CD8-positive, alpha-beta memory T cell (primary cell): ENCODE measurements around the gene PARD3. TPM values are rescaled to one million over a fixed set of nuclear protein-coding genes. Genes with fewer than 3 reads are reported as not detected.
"Not testable (repeated sequence)": the region's sequence is repeated elsewhere in the genome, so short reads cannot be mapped to it uniquely, and the experiment has no call there.

Experiments used
- CTCF ChIA-PET: fragments of 350-600 bp; sonication (Branson Sonifier 250); formaldehyde crosslinking; loops from one replicate; lab custom pipeline; 2021; ENCODE audit warnings: antibody characterized with exemption; lab: Charles Lee
- POLR2A ChIA-PET: fragments of 350-600 bp; sonication (Branson Sonifier 250); formaldehyde crosslinking; loops from one replicate; lab custom pipeline; 2021; ENCODE audit warnings: antibody characterized with exemption; lab: Charles Lee
- DNase-seq, 5 donors: peaks; one replicate each; pipeline versions ENCODE4 v3.0.0 to v3.0.0-alpha.2; 2020 to 2022; ENCODE audit warnings: mixed read lengths in 1 of 5
- H3K27ac ChIP-seq: one replicate; pipeline ENCODE4 v1.7.0; 2013; ENCODE audit warnings: low read depth, mild to moderate bottlenecking, low read length, moderate library complexity
- H3K27me3 ChIP-seq: 2 replicates; pipeline ENCODE4 v1.7.0; 2013; ENCODE audit warnings: low read length, mild to moderate bottlenecking; ENCODE audit not compliant: insufficient read depth, poor library complexity, severe bottlenecking
- H3K36me3 ChIP-seq: 2 replicates; pipeline ENCODE4 v1.7.0; 2013; ENCODE audit warnings: mild to moderate bottlenecking, low read length, moderate library complexity; ENCODE audit not compliant: insufficient read depth
- H3K4me1 ChIP-seq: 2 replicates; pipeline ENCODE4 v1.7.0; 2013; ENCODE audit warnings: mild to moderate bottlenecking, low read length, moderate library complexity; ENCODE audit not compliant: insufficient read depth
- H3K4me3 ChIP-seq: 2 replicates; pipeline ENCODE4 v1.7.0; 2013; ENCODE audit warnings: mild to moderate bottlenecking, low read length
- H3K9me3 ChIP-seq: 2 replicates; pipeline ENCODE4 v1.7.0; 2013; ENCODE audit warnings: mild to moderate bottlenecking, low read length
- H3K27ac Mint-ChIP-seq, 8 donors: one replicate each; pipeline ENCODE4 v1.8.0; 2020 to 2021; ENCODE audit warnings: mixed read lengths in 8 of 8, mild to moderate bottlenecking in 6 of 8, inconsistent platforms in 3 of 8, moderate library complexity in 3 of 8
- H3K27me3 Mint-ChIP-seq, 2 donors: one replicate each; pipeline ENCODE4 v1.8.0; 2020 to 2021; ENCODE audit warnings: mixed read lengths in 2 of 2, mild to moderate bottlenecking in 1 of 2, moderate library complexity in 1 of 2
- H3K36me3 Mint-ChIP-seq, 3 donors: one replicate each; pipeline ENCODE4 v1.8.0; 2020 to 2021; ENCODE audit warnings: mixed read lengths in 3 of 3, inconsistent platforms in 1 of 3, mild to moderate bottlenecking in 1 of 3
- H3K4me1 Mint-ChIP-seq, 3 donors: one replicate each; pipeline ENCODE4 v1.8.0; 2020 to 2021; ENCODE audit warnings: mixed read lengths in 3 of 3, inconsistent platforms in 1 of 3, mild to moderate bottlenecking in 1 of 3
- H3K4me3 Mint-ChIP-seq, 7 donors: one replicate each; pipeline ENCODE4 v1.8.0; 2020 to 2021; ENCODE audit warnings: mixed read lengths in 7 of 7, mild to moderate bottlenecking in 6 of 7, moderate library complexity in 4 of 7, inconsistent platforms in 2 of 7
- H3K9me3 Mint-ChIP-seq, 5 donors: one replicate each; pipeline ENCODE4 v1.8.0; 2020 to 2022; ENCODE audit warnings: mixed read lengths in 5 of 5, mild to moderate bottlenecking in 3 of 5, moderate library complexity in 2 of 5, inconsistent platforms in 1 of 5
- polyA plus RNA-seq: library from polyadenylated mRNA; unstranded; fragments of 300-500 nt; fragmentation: Illumina TruSeq; gene quantifications from one replicate; pipeline ENCODE4 v1.2.3, GENCODE V29; 2021
- total RNA-seq, 2 experiments: library from RNA; stranded (reverse); gene quantifications; one replicate each; pipeline ENCODE4 v1.2.3, GENCODE V29; 2021

PARD3 gene
- total and polyA plus RNA-seq, 3 experiments from 2014 or later = 0.27 to 0.46 TPM; not detected in 1

- Histone ChIP-seq H3K36me3 (no peaks in the 10 kb centered on the region), H3K9me3 (no peaks in the 10 kb centered on the region), H3K4me3 (no peak overlapping the region), H3K27me3 (no peaks in the 10 kb centered on the region), H3K4me1 (no peaks in the 10 kb centered on the region), H3K27ac (no peak overlapping the region)
- POLR2A ChIA-PET = no interaction called here
- Mint-ChIP-seq H3K36me3 (no peaks in the 10 kb centered on the region), H3K27ac (no peak overlapping the region), H3K27me3 (peaks cover 1 to 5% of the 10 kb centered on the region in 2 donors), H3K9me3 (no peaks in the 10 kb centered on the region), H3K4me3 (no peak overlapping the region), H3K4me1 (peaks cover 0 to 5% (median 3%) of the 10 kb centered on the region in 3 donors)
- DNase-seq = no peak
- CTCF ChIA-PET = no interaction called here
Measured at GRCh38 chr10:34710391-34710751, 104.7 kb downstream of the PARD3 start.

GRCh38 chr10:34709637-34710390 is 105.3 kb downstream of the PARD3 start:
- Histone ChIP-seq H3K27ac (no peak overlapping the region), H3K4me1 (no peaks in the 10 kb centered on the region), H3K27me3 (no peaks in the 10 kb centered on the region), H3K36me3 (no peaks in the 10 kb centered on the region), H3K4me3 (no peak overlapping the region), H3K9me3 (no peaks in the 10 kb centered on the region)
- Mint-ChIP-seq H3K9me3 (no peaks in the 10 kb centered on the region), H3K36me3 (no peaks in the 10 kb centered on the region), H3K4me1 (peaks cover 0 to 6% (median 3%) of the 10 kb centered on the region in 3 donors), H3K27me3 (peaks cover 0 to 5% of the 10 kb centered on the region in 2 donors), H3K4me3 (no peak overlapping the region), H3K27ac (no peak overlapping the region)
- CTCF ChIA-PET = no interaction called here
- no peak for DNase-seq
- POLR2A ChIA-PET = no interaction called here

- peaks cover 0 to 2% of the 10 kb centered on the region in 2 donors for H3K27me3 Mint-ChIP-seq
- DNase-seq = no peak
- no peaks in the 10 kb centered on the region for H3K27me3 ChIP-seq
- no peak overlapping the region for H3K4me3 Mint-ChIP-seq
- peaks cover 0 to 6% (median 3%) of the 10 kb centered on the region in 3 donors for H3K4me1 Mint-ChIP-seq
- H3K4me3 ChIP-seq = no peak overlapping the region
- H3K9me3 ChIP-seq = no peaks in the 10 kb centered on the region
- no peaks in the 10 kb centered on the region for H3K9me3 Mint-ChIP-seq
- H3K36me3 Mint-ChIP-seq = no peaks in the 10 kb centered on the region
- H3K27ac ChIP-seq = no peak overlapping the region
- H3K36me3 ChIP-seq = no peaks in the 10 kb centered on the region
- H3K27ac Mint-ChIP-seq = no peak overlapping the region
- H3K4me1 ChIP-seq = no peaks in the 10 kb centered on the region
- ChIA-PET POLR2A (no interaction called here), CTCF (no interaction called here)
Measured at GRCh38 chr10:34707656-34708055, 107.4 kb downstream of the PARD3 start.

GRCh38 chr10:34706992-34707391 is 108.1 kb downstream of the PARD3 start:
- H3K27ac ChIP-seq, POLR2A ChIA-PET, H3K4me1 ChIP-seq, H3K9me3 Mint-ChIP-seq, H3K4me3 ChIP-seq, H3K27me3 Mint-ChIP-seq, CTCF ChIA-PET, H3K4me1 Mint-ChIP-seq, DNase-seq, H3K36me3 Mint-ChIP-seq, H3K9me3 ChIP-seq, H3K36me3 ChIP-seq, H3K27ac Mint-ChIP-seq, H3K4me3 Mint-ChIP-seq, H3K27me3 ChIP-seq: not testable (repeated sequence)

GRCh38 chr10:34706147-34706546 is 108.9 kb downstream of the PARD3 start:
- Histone ChIP-seq H3K9me3 (no peaks in the 10 kb centered on the region), H3K27ac (no peak overlapping the region), H3K27me3 (no peaks in the 10 kb centered on the region), H3K4me1 (no peaks in the 10 kb centered on the region), H3K36me3 (no peaks in the 10 kb centered on the region), H3K4me3 (no peak overlapping the region)
- Mint-ChIP-seq H3K36me3 (no peaks in the 10 kb centered on the region), H3K27me3 (peaks cover 0 to 2% of the 10 kb centered on the region in 2 donors), H3K4me3 (no peak overlapping the region), H3K4me1 (peaks cover 0 to 6% (median 3%) of the 10 kb centered on the region in 3 donors), H3K9me3 (no peaks in the 10 kb centered on the region), H3K27ac (no peak overlapping the region)
- ChIA-PET CTCF (interaction anchor here (1.1 kb wide), 1 partner anchor 25 kb away, joined by 3 read pairs; no protein-coding TSS in a partner anchor), POLR2A (no interaction called here)
- DNase-seq = no peak

GRCh38 chr10:34705563-34705962 is 109.5 kb downstream of the PARD3 start:
- CTCF ChIA-PET = interaction anchor here (1.1 kb wide), 1 partner anchor 26 kb away, joined by 3 read pairs; no protein-coding TSS in a partner anchor
- peaks cover 0 to 6% (median 3%) of the 10 kb centered on the region in 3 donors for H3K4me1 Mint-ChIP-seq
- Histone ChIP-seq H3K27ac (no peak overlapping the region), H3K4me1 (no peaks in the 10 kb centered on the region), H3K27me3 (no peaks in the 10 kb centered on the region), H3K9me3 (no peaks in the 10 kb centered on the region), H3K4me3 (no peak overlapping the region), H3K36me3 (no peaks in the 10 kb centered on the region)
- H3K4me3 Mint-ChIP-seq = no peak overlapping the region
- H3K27me3 Mint-ChIP-seq = peaks cover 0 to 2% of the 10 kb centered on the region in 2 donors
- no peak for DNase-seq
- POLR2A ChIA-PET = no interaction called here
- no peaks in the 10 kb centered on the region for H3K36me3 Mint-ChIP-seq
- H3K9me3 Mint-ChIP-seq = no peaks in the 10 kb centered on the region
- H3K27ac Mint-ChIP-seq = no peak overlapping the region

GRCh38 chr10:34704526-34705184 is 110.4 kb downstream of the PARD3 start:
- Mint-ChIP-seq H3K4me1 (peaks cover 0 to 6% (median 3%) of the 10 kb centered on the region in 3 donors), H3K9me3 (no peaks in the 10 kb centered on the region), H3K4me3 (no peak overlapping the region), H3K36me3 (no peaks in the 10 kb centered on the region), H3K27ac (no peak overlapping the region), H3K27me3 (peaks cover 0 to 2% of the 10 kb centered on the region in 2 donors)
- ChIA-PET CTCF (no interaction called here), POLR2A (no interaction called here)
- DNase-seq = no peak
- Histone ChIP-seq H3K4me1 (no peaks in the 10 kb centered on the region), H3K4me3 (no peak overlapping the region), H3K36me3 (no peaks in the 10 kb centered on the region), H3K27me3 (no peaks in the 10 kb centered on the region), H3K9me3 (no peaks in the 10 kb centered on the region), H3K27ac (no peak overlapping the region)

GRCh38 chr10:34702982-34703381 is 112.1 kb downstream of the PARD3 start:
- POLR2A ChIA-PET = no interaction called here
- H3K36me3 Mint-ChIP-seq = no peaks in the 10 kb centered on the region
- H3K36me3 ChIP-seq = no peaks in the 10 kb centered on the region
- H3K4me3 Mint-ChIP-seq = no peak overlapping the region
- H3K4me3 ChIP-seq = no peak overlapping the region
- H3K9me3 ChIP-seq = no peaks in the 10 kb centered on the region
- DNase-seq = no peak
- CTCF ChIA-PET = no interaction called here
- no peak overlapping the region for H3K27ac ChIP-seq
- no peaks in the 10 kb centered on the region for H3K4me1 ChIP-seq
- peaks cover 0 to 4% of the 10 kb centered on the region in 2 donors for H3K27me3 Mint-ChIP-seq
- H3K9me3 Mint-ChIP-seq = no peaks in the 10 kb centered on the region
- H3K27ac Mint-ChIP-seq = no peak overlapping the region
- no peaks in the 10 kb centered on the region for H3K27me3 ChIP-seq
- peaks cover 0 to 6% (median 3%) of the 10 kb centered on the region in 3 donors for H3K4me1 Mint-ChIP-seq
